ENCODE results near the gene DSCAM.

DSCAM gene

GRCh38 chr21:40531016-40531415 is 315.9 kb downstream of the DSCAM start:
- no peak for DNase-seq

- no peak for DNase-seq
These were observed 329.3 kb downstream of the DSCAM start for GRCh38 chr21:40517646-40518045.

- no peak for DNase-seq
These were observed 330.6 kb downstream of the DSCAM start for GRCh38 chr21:40516335-40516734.

GRCh38 chr21:40512590-40512989 is 334.4 kb downstream of the DSCAM start:
- no peak for DNase-seq

DNA sequence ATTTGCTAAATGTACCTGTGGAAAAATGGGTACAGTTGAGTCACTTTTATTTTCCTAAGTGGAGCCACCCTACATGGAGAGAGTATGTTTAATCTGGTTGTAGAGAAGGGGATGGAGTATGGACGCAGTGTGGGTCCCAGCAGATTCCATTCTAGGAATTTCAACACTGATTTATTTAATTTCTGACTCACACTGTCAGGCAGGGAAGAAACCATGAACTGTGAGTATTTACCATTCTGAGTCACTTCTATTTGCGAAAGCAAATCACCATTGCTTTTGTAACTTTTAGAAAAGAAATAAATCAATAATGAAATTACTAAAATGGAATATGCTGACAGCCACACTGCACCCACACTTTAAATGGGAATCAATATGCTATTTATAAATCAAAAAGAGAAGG is 339.0 kb downstream of the DSCAM start:
- DNase-seq, result no peak

- no peak for DNase-seq
These were observed 341.3 kb downstream of the DSCAM start for GRCh38 chr21:40505681-40506080.

- DNase-seq, result no peak
These were observed 341.7 kb downstream of the DSCAM start for GRCh38 chr21:40505244-40505643.

GRCh38 chr21:40504825-40505224 is 342.1 kb downstream of the DSCAM start:
- no peak for DNase-seq

DNA sequence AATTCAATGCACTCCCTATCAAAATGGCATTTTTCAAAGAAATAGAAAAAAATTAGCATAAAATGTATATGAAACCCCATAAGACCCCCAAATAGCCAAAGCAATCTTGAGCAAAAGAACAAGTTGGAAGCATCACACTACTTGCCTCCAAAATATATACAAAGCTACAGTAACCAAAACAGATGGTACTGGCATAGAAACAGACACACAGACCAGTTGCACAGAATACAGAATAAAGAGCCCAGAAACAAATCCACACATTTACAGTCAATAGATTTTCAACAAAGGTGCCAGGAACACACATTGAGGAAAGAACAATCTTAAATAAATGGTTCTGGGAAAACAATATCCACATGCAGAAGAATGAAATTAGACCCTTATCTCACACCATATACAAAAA is 350.8 kb downstream of the DSCAM start:
- DNase-seq, result no peak

DNA sequence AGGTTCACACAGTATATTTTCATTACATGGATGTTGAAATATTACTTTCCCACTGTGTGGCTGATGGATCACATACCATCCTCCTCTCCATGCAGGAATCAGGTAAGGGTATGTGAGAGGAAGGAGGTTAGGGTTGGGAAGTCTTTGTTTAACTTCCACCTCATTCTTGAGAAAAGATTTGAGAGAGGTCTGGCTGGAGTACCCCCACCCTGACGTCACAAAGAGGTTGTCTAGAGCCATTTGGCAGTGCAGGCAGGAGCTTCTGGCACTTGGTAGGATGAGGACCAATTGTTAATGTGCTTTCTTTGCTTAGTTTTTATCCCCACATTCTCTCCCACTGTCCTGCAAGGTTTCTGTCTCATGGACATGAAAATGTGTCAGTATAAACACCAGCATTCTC is 356.6 kb downstream of the DSCAM start:
- no peak for DNase-seq

GRCh38 chr21:40489001-40489400 is 358.0 kb downstream of the DSCAM start:
- DNase-seq, result no peak

- no peak for DNase-seq
These were observed 365.2 kb downstream of the DSCAM start for GRCh38 chr21:40481764-40482163.

GRCh38 chr21:40474513-40474912 is 372.4 kb downstream of the DSCAM start:
- DNase-seq, result no peak

DNA sequence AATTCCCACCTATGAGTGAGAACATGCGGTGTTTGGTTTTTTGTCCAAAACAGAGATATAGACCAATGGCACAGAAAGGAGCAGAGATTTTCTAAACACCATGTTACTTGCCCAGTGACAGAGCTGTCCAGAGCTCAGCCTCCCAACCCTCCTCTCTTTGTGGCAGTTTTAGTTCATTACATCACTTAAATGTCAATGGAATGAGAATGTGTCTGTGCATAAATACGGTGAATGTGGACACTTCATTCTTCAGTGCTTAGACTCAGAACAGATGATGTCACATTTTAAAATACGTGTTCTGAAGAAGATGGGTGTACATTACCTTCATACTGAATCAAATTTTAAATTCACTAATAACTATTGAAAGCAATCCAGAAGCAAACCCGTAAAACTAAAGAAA is 374.9 kb downstream of the DSCAM start:
- DNase-seq, result no peak

DNA sequence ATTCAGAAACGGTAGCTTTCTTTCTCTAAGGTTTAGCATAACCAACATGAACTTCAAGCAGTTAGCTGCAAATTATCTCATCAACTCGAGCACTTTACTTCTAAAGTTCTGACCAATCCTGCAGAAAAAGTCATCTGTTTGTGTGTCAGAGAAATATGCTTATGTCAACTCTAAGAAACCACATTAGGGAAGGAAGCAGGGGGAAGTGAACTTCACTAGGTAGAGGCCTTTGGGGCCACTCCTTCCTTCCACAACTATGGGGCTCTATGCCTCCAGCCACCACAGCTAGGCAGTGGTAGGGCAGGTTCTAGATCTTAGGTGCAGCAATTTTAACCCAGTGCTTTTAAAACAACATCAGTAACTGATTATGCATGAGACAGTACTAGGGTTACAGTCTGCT is 375.9 kb downstream of the DSCAM start:
- DNase-seq, result no peak

GRCh38 chr21:40466893-40467483 is 380.0 kb downstream of the DSCAM start:
- peak; percentile 39 for DNase-seq

DNA sequence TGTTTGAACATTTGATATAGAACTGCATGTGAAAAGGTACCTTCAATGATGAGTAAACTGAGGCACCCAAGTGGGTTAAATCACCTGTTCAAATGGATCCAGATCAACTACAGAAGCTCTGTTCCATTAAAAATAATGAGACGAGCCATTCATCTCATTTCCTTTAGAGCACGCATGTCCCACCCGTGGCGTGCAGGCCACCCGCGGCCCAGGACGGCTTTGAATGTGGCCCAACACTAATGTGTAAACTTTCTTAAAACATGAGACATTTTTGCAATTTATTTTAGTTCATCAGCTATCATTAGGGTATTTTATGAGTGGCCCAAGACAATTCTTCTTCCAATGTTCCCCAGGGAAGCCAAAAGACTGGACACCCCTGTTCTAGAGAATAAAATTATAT is 381.6 kb downstream of the DSCAM start:
- no peak for DNase-seq

- DNase-seq, result no peak
These were observed 383.8 kb downstream of the DSCAM start for GRCh38 chr21:40463176-40463575.

DNA sequence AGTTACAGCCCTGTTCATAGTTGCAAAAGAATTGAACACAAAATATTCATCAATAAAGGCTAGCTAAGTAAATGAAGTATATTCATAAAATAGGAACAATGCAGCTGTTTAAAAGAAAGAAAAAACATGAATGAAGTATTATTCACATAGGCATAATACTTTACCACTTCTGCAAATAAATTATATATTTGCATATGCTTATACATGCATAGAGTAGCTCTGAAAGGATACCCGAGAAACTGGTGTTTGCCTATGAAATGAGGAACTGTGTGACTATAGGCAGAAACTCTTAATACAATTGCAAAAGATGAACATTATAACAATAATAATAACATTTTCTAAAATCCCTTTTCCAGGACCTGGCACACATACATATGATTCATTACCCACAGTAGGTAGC is 385.9 kb downstream of the DSCAM start:
- DNase-seq, result no peak

- no peak for DNase-seq
These were observed 389.2 kb downstream of the DSCAM start for GRCh38 chr21:40457741-40458140.

GRCh38 chr21:40454057-40454456 is 392.9 kb downstream of the DSCAM start:
- DNase-seq, result no peak

DNA sequence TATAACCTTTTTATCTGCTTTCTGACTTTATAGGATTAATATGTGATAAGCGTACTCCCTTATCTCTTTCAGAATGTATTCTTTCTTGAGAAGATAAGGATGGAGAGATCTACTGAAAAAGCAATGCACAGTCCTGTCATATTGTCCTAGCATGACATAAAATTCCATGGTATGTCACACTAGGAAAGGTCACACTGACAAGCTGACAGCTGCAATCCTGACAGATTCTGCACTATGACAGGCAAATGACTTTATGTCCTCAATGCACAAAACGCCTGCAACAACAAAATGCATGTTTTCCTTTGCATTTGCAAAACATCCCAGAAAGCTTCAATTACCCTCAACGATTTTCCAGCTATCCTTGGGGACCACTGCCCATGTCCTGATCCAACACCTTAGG is 393.8 kb downstream of the DSCAM start:
- no peak for DNase-seq

GRCh38 chr21:40452548-40452947 is 394.4 kb downstream of the DSCAM start:
- no peak for DNase-seq

DNA sequence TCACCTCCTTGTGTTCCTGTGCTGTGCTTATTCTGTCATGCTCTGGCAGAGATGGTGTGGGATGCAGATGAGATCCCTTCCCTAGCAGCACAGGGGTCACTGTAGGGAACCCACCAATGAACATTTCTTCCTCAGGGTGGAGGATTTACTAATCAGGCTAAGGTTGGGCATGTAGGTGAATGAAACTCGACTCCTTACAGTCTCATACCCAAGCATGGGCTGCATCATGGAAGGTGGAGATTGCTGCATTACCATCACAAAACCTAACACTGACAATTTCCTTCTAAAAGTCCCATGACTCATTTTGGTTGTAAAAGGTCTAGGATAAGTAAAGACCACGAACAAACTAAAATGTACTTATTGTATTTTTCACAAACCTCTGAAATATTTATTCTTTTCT is 399.9 kb downstream of the DSCAM start:
- DNase-seq, result no peak

GRCh38 chr21:40445349-40445921 is 401.5 kb downstream of the DSCAM start:
- no peak for DNase-seq

All from NCI-H510A treated with DMSO at 0.1 percent for 48 hours (cell line).